Adipocyte (in vitro differentiated cells): ENCODE measurements around the gene KIAA1755.

Experiments used
- DNase-seq: peaks from one replicate; pipeline ENCODE4 v3.0.0-alpha.2; 2015; ENCODE audit warnings: low read depth
- H3K27me3 ChIP-seq: replicated peaks from 2 replicates; pipeline ENCODE4 v1.7.0; 2013; ENCODE audit warnings: mild to moderate bottlenecking, low read length, moderate library complexity; ENCODE audit not compliant: control insufficient read depth, insufficient read depth
- H3K36me3 ChIP-seq: 2 replicates; pipeline ENCODE4 v1.7.0; 2013; ENCODE audit warnings: low read length, mild to moderate bottlenecking, moderate library complexity; ENCODE audit not compliant: control insufficient read depth, insufficient read depth, severe bottlenecking
- H3K4me1 ChIP-seq: 2 replicates; pipeline ENCODE4 v1.7.0; 2013; ENCODE audit warnings: mild to moderate bottlenecking, low read length, moderate library complexity; ENCODE audit not compliant: control insufficient read depth, insufficient read depth
- H3K4me3 ChIP-seq: 2 replicates; pipeline ENCODE4 v1.7.0; 2013; ENCODE audit warnings: mild to moderate bottlenecking, low read length, moderate library complexity
- H3K9ac ChIP-seq: 2 replicates; pipeline ENCODE4 v1.7.0; 2013; ENCODE audit warnings: mild to moderate bottlenecking, low read length, moderate library complexity
- H3K9me3 ChIP-seq: 2 replicates; pipeline ENCODE4 v1.7.0; 2013; ENCODE audit warnings: mild to moderate bottlenecking, low read length, moderate library complexity; ENCODE audit not compliant: control insufficient read depth

The KIAA1755 gene

DNA sequence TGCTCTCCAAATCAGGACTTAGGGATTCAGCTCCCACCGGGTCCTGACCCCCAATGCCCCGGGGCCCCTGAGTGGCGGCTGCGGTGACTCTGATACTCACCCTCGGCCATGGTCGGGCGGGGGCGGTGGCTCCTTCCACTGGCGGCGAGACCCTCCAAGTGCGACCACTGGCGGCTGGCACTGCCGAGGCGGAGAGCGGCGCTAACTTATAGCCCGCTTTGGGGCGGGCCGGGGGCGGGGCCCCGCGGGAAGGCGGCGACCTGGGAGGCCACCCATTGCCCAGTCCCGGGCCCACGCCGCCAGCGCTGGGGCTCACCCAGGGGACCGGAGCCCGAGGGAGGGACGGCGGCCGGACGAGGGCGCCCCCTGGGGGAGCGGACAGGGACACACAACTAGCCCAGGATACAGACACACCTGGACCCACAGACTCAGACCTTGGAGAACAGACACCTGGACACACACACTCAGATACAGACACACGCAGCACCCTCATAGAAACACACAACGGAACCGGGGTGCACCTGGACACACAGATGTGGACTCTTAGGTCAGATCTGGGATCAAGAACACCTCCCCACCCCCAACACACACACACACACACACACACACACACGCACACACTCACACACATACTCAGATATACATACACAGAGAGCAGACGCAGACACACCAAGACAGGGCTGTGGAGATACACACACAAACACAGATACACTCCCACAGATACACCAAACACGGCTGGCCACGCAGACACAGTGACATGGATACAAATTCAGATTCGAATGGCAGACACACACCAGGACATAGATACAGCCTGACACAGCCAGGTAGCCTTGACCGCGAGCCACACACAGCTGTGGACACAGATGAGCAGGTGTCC lies 95.2 kb downstream of the KIAA1755 start, which contains the start of gene TGM2:
TGM2 (minus strand) TSS at position 182 of the 877 bp plus-strand sequence; CDS start at position 110, 72 bp downstream.
- peak; percentile 93 for DNase-seq
- H3K4me3 ChIP-seq = peak within 1 kb of the TSS; percentile 39

GRCh38 chr20:38164624-38165088 lies 95.9 kb downstream of the KIAA1755 start:
- DNase-seq = no peak
- Histone ChIP-seq H3K36me3 (no peaks in the 10 kb centered on the region), H3K4me1 (peaks cover 22% of the 10 kb centered on the region), H3K9me3 (no peaks in the 10 kb centered on the region), H3K9ac (no peak overlapping the region), H3K4me3 (peak overlapping the region; percentile 39), H3K27me3 (no peaks in the 10 kb centered on the region)

More for the DNA sequence above, 95.2 kb downstream of the KIAA1755 start, which contains the start of gene TGM2:
- H3K9me3 ChIP-seq = no peaks in the 10 kb centered on the region
- H3K4me1 ChIP-seq = peaks cover 22% of the 10 kb centered on the region
- H3K36me3 ChIP-seq = no peaks in the 10 kb centered on the region
- H3K9ac ChIP-seq = no peak within 1 kb of the TSS
- H3K27me3 ChIP-seq = no peaks in the 10 kb centered on the region

DNA sequence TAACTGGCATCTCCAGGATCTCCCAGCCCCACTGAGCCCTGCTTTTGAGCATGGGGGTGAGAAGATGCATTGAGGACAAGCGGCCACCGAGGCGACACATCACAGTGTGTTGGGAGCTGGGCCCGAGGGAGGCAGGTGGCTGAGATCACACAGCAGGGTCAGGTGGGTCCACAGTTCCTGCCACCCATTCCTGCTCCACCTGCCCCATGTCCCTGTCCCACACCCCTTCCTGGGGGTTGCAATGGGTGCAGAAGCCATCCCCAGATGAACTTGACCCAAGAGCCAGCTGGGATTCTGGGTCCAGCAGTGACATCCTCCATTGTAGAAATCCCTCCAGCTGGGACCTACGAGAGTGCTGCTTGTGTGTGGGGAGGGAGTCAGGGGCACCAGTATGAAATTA lies 96.5 kb downstream of the KIAA1755 start:
- H3K4me1 ChIP-seq = peaks cover 21% of the 10 kb centered on the region
- no peak for DNase-seq
- H3K36me3 ChIP-seq = no peaks in the 10 kb centered on the region
- H3K9me3 ChIP-seq = no peaks in the 10 kb centered on the region
- H3K27me3 ChIP-seq = no peaks in the 10 kb centered on the region
- H3K4me3 ChIP-seq = no peak overlapping the region
- H3K9ac ChIP-seq = no peak overlapping the region

DNA sequence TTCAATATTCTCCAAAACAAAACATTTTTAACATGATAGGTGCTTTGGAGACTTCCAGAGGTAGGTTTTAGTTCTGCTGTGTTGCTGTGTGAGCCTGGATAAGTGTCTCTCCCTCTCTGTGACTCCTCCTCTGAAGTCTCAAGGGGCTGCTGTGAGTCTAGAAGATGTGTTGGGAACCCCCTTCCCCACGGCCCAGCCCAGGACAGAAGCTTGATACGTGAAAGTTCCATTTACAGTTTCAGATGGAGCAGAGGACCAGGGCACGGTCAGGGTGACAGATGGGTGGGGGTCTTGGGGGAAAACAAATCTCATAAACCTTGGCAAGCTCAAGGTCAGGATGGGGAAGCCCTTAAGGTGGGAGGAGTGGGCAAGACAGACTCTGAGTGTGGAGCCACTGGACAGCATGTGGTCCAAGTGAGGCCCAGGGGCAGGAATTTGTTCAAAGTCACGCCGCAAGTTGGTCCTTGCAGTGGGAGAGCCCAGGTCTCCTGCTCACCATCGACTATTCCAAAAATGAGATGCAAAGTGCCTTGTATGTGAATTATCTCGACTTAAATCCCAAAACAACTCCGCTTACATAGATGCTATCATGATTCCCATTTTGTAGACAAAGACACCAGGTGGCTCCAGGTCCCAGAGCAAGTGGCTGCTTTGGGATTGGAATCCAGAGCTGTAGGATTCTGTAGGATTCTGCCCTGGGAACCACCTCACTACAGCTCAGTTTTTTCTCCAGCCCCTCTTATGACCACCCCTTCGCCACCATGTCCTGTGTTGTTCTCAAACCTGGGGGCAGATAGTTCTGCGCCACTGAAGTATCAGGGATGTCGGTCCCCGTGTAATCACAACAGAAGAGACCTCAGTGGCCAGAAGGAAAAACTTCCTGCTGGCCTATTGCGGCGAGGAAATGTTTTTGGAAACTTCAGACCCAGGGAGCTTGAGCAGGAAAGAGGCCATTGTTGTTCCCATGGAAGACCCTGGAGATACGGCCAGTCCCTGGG lies 97.4 kb downstream of the KIAA1755 start:
- Histone ChIP-seq H3K4me1 (peaks cover 12% of the 10 kb centered on the region), H3K36me3 (no peaks in the 10 kb centered on the region), H3K9me3 (no peaks in the 10 kb centered on the region), H3K4me3 (no peak overlapping the region), H3K27me3 (no peaks in the 10 kb centered on the region), H3K9ac (no peak overlapping the region)
- DNase-seq = no peak

- no peaks in the 10 kb centered on the region for H3K36me3 ChIP-seq
- no peaks in the 10 kb centered on the region for H3K27me3 ChIP-seq
- H3K4me3 ChIP-seq = no peak overlapping the region
- peaks cover 4% of the 10 kb centered on the region for H3K4me1 ChIP-seq
- no peaks in the 10 kb centered on the region for H3K9me3 ChIP-seq
- no peak for DNase-seq
- no peak overlapping the region for H3K9ac ChIP-seq
Measured at GRCh38 chr20:38162149-38162548, 98.4 kb downstream of the KIAA1755 start.

DNA sequence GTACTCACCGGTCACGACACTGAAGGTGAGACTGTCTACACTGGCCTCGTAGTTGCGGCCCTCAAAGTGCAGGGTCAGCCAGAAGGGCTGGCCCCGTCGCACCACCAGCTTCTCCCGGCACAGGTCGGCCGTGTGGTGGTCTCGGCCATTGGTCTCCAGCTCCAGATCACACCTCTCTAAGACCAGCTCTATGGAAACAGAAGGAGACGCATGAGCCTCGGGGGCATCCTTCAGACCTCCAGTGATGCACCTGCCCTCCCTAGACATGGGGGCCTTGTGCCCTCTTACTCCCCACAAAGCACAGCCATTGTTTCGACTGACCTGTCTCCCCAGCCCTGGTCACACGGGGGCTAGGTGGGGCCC lies 99.1 kb downstream of the KIAA1755 start:
- DNase-seq = no peak
- Histone ChIP-seq H3K4me1 (peaks cover 4% of the 10 kb centered on the region), H3K27me3 (no peaks in the 10 kb centered on the region), H3K9ac (no peak overlapping the region), H3K9me3 (no peaks in the 10 kb centered on the region), H3K4me3 (no peak overlapping the region), H3K36me3 (no peaks in the 10 kb centered on the region)
